Trophoblast cell (in vitro differentiated cells and primary cell): ENCODE measurements around the gene ZBTB16.

Experiments
- DNase-seq, 2 donors: peaks; one replicate each; pipeline ENCODE4 v3.0.0-alpha.2; 2016
- H2AFZ ChIP-seq: 2 replicates; pipeline ENCODE4 v1.6.1; 2013; ENCODE audit warnings: low read length, moderate library complexity, mild to moderate bottlenecking; ENCODE audit not compliant: insufficient read depth, poor library complexity
- H2AK5ac ChIP-seq: 2 replicates; pipeline ENCODE4 v1.6.1; 2013; ENCODE audit warnings: mild to moderate bottlenecking, low read length
- H2BK120ac ChIP-seq: 2 replicates; pipeline ENCODE4 v1.6.1; 2013; ENCODE audit warnings: low read length, mild to moderate bottlenecking, moderate library complexity; ENCODE audit not compliant: insufficient read depth, poor library complexity
- H2BK12ac ChIP-seq: 2 replicates; pipeline ENCODE4 v1.6.1; 2013; ENCODE audit warnings: mild to moderate bottlenecking, low read length, moderate library complexity
- H2BK5ac ChIP-seq: 2 replicates; pipeline ENCODE4 v1.6.1; 2013; ENCODE audit warnings: low read length, low read depth, moderate library complexity, mild to moderate bottlenecking; ENCODE audit not compliant: poor library complexity
- H3K14ac ChIP-seq: 2 replicates; pipeline ENCODE4 v1.6.1; 2013; ENCODE audit warnings: mild to moderate bottlenecking, low read length
- H3K18ac ChIP-seq: 2 replicates; pipeline ENCODE4 v1.6.1; 2013; ENCODE audit warnings: mild to moderate bottlenecking, low read length
- H3K23ac ChIP-seq: 2 replicates; pipeline ENCODE4 v1.6.1; 2013; ENCODE audit warnings: low read length
- H3K27ac ChIP-seq: 2 replicates; pipeline ENCODE4 v1.5.1; 2013; ENCODE audit warnings: low read depth, mild to moderate bottlenecking, inconsistent platforms, low read length, moderate library complexity
- H3K27me3 ChIP-seq: 2 replicates; pipeline ENCODE4 v1.6.1; 2013; ENCODE audit warnings: inconsistent platforms, mild to moderate bottlenecking, low read length, moderate library complexity; ENCODE audit not compliant: insufficient read depth
- H3K36me3 ChIP-seq, 2 experiments: 1 replicate in 1 of 2; 2 replicates in 1 of 2; pipeline ENCODE4 v1.6.1; 2013; ENCODE audit warnings: low read length in 2 of 2, mild to moderate bottlenecking in 2 of 2, moderate library complexity in 1 of 2; ENCODE audit not compliant: insufficient read depth in 2 of 2, control insufficient read depth in 1 of 2
- H3K4ac ChIP-seq: 2 replicates; pipeline ENCODE4 v1.6.1; 2013; ENCODE audit warnings: low read depth, mild to moderate bottlenecking, low read length, moderate library complexity
- H3K4me1 ChIP-seq, 2 experiments: 1 replicate in 1 of 2; 2 replicates in 1 of 2; pipeline ENCODE4 v1.6.1; 2013; ENCODE audit warnings: low read length in 2 of 2, mild to moderate bottlenecking in 2 of 2, moderate library complexity in 1 of 2; ENCODE audit not compliant: insufficient read depth in 2 of 2, control insufficient read depth in 1 of 2
- H3K4me2 ChIP-seq: 2 replicates; pipeline ENCODE4 v1.6.1; 2013; ENCODE audit warnings: inconsistent platforms, mild to moderate bottlenecking, low read length, moderate library complexity
- H3K4me3 ChIP-seq: 2 replicates; pipeline ENCODE4 v1.5.1; 2013; ENCODE audit warnings: mild to moderate bottlenecking, low read depth, low read length, inconsistent platforms
- H3K79me1 ChIP-seq: one replicate; pipeline ENCODE4 v1.6.1; 2013; ENCODE audit warnings: low read length
- H3K79me2 ChIP-seq: 2 replicates; pipeline ENCODE4 v1.6.1; 2013; ENCODE audit warnings: low read length, mild to moderate bottlenecking; ENCODE audit not compliant: control insufficient read depth, insufficient read depth, poor library complexity
- H3K9ac ChIP-seq: 2 replicates; pipeline ENCODE4 v1.6.1; 2013; ENCODE audit warnings: mild to moderate bottlenecking, low read length
- H3K9me3 ChIP-seq: 2 replicates; pipeline ENCODE4 v1.6.1; 2013; ENCODE audit warnings: low read depth, mild to moderate bottlenecking, control low read depth, inconsistent platforms, low read length; ENCODE audit not compliant: insufficient read depth
- H4K12ac ChIP-seq: 2 replicates; pipeline ENCODE4 v1.6.1; 2013; ENCODE audit warnings: low read depth, mild to moderate bottlenecking, low read length, moderate library complexity
- H4K8ac ChIP-seq: 2 replicates; pipeline ENCODE4 v1.6.1; 2013; ENCODE audit warnings: low read depth, mild to moderate bottlenecking, low read length, moderate library complexity
- H4K91ac ChIP-seq: one replicate; pipeline ENCODE4 v1.6.1; 2013; ENCODE audit warnings: low read depth, mild to moderate bottlenecking, low read length, moderate library complexity
- WGBS: extraction: QIAGEN DNeasy Blood & Tissue Kit; methylation state at CpG from one replicate; pipeline ENCODE4 v1.1.7; 2013; ENCODE audit warnings: missing lambda C conversion rate; ENCODE audit not compliant: insufficient read length, insufficient coverage; ENCODE audit errors: extremely low coverage; 5-methylcytosine and 5-hydroxymethylcytosine counted together

ZBTB16 gene

DNA sequence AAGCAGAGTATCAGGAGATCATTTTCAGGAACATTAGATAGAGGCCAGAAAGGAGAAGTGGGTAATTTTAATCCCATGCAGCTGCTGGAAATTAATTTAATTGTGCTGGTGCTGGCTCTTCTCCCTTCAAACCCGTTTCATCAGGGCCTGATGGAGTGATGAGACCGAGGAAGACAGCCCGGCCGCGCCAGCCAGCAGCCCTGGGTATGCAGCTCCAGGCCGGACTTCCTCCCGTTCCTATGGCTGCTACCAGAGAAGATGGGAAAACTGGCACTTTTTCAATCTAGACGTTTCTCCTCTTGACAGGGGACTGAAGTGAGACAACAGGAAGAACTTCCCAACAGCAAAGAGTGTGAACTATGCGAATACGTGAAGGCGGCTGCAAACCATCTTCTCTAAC is 24.6 kb upstream of the ZBTB16 start:
- peaks cover 2% of the 10 kb centered on the region for H3K27me3 ChIP-seq
- H3K18ac ChIP-seq: no peak overlapping the region
- H3K4me3 ChIP-seq: no peak overlapping the region
- no peak overlapping the region for H2BK5ac ChIP-seq
- H3K79me1 ChIP-seq: no peaks in the 10 kb centered on the region
- no peak overlapping the region for H3K23ac ChIP-seq
- H2BK120ac ChIP-seq: no peak overlapping the region
- H4K8ac ChIP-seq: no peak overlapping the region
- H4K91ac ChIP-seq: no peak overlapping the region
- no peak for DNase-seq
- no peak overlapping the region for H2AFZ ChIP-seq
- no peak overlapping the region for H3K9ac ChIP-seq
- no peaks in the 10 kb centered on the region for H3K4me1 ChIP-seq
- H2BK12ac ChIP-seq: no peak overlapping the region
- H3K14ac ChIP-seq: no peak overlapping the region
- H3K79me2 ChIP-seq: no peaks in the 10 kb centered on the region
- no CpG with 5 or more reads among the region's 11 CpGs for WGBS
- H3K9me3 ChIP-seq: peaks cover 1% of the 10 kb centered on the region
- no peak overlapping the region for H3K27ac ChIP-seq
- no peak overlapping the region for H4K12ac ChIP-seq
- H3K4ac ChIP-seq: no peak overlapping the region
- no peak overlapping the region for H2AK5ac ChIP-seq
- H3K4me2 ChIP-seq: no peak overlapping the region
- H3K36me3 ChIP-seq: no peaks in the 10 kb centered on the region

DNA sequence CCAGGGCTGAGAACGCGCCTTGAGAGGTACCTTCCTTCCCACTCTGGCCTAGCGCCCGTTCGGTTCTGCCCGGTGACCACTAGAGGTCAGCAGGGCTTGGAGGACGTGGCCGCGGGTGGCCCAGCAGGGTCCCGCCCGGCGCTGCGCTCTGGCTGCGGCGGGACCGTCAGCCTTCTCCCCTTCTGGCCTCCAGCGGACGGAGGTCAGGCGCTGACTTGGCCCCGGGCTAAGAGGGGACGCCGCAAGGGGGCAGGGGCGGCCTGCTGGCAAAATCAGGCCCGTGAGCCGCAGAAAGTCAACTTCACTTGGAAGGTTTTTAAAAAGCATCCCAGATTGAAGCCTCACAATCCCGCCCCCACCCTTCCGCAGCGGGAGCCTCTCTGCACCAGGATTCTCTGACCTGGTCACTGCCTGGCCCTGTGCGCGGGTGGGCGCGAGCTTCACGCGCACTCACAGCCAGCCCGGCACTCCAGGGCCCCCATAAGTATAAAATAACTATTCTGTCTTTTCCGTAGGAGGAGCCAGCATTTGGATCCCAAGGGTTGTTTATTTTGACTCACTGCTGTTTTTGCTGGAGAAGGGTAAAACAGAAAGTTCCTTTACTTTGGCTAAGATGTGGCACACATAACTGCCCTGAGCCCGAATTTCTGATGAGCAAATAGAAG is 23.2 kb upstream of the ZBTB16 start:
- WGBS: no CpG with 5 or more reads among the region's 37 CpGs
- no peak overlapping the region for H4K8ac ChIP-seq
- H3K18ac ChIP-seq: no peak overlapping the region

DNA sequence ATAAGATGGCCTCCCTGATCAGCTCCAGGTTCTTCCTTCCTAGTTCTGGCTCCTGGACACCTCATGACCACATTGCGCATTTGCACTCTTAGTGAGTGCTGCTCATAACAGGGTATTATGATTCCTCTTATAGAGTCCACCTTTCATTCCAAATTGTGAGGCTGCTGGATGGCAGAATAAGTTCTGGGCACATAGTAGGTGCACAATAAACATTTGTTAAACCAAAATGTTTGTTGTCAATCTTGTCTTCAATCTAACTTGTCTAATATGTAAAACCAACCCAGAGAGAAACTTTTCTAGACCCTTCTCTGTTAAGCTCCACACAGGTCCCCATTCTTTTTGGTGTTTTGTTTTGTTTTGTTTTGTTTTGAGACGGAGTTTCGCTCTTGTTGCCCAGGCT is 22.6 kb upstream of the ZBTB16 start:
- Histone ChIP-seq H3K27ac (no peak overlapping the region), H2BK120ac (no peak overlapping the region), H3K4ac (no peak overlapping the region), H3K18ac (no peak overlapping the region), H4K12ac (no peak overlapping the region), H2BK12ac (no peak overlapping the region), H3K14ac (no peak overlapping the region), H2BK5ac (no peak overlapping the region), H4K91ac (no peak overlapping the region), H3K36me3 (no peaks in the 10 kb centered on the region), H2AFZ (no peak overlapping the region), H3K9ac (no peak overlapping the region), H3K4me2 (no peak overlapping the region), H4K8ac (no peak overlapping the region), H3K9me3 (no peaks in the 10 kb centered on the region), H2AK5ac (no peak overlapping the region), H3K4me3 (no peak overlapping the region), H3K79me1 (no peaks in the 10 kb centered on the region), H3K4me1 (no peaks in the 10 kb centered on the region), H3K27me3 (peaks cover 2% of the 10 kb centered on the region), H3K79me2 (no peaks in the 10 kb centered on the region), H3K23ac (no peak overlapping the region)
- no peak for DNase-seq
- no CpG with 5 or more reads among the region's 3 CpGs for WGBS

More for the DNA sequence above, 23.2 kb upstream of the ZBTB16 start:
- H3K36me3 ChIP-seq: no peaks in the 10 kb centered on the region
- H2AFZ ChIP-seq: peak overlapping the region; percentile 8
- peak overlapping the region; percentile 44 for H3K4me2 ChIP-seq
- H4K12ac ChIP-seq: no peak overlapping the region
- no peaks in the 10 kb centered on the region for H3K4me1 ChIP-seq
- peaks cover 2% of the 10 kb centered on the region for H3K27me3 ChIP-seq
- H2BK12ac ChIP-seq: no peak overlapping the region
- no peak overlapping the region for H2BK5ac ChIP-seq
- H4K91ac ChIP-seq: no peak overlapping the region
- H3K27ac ChIP-seq: no peak overlapping the region
- H3K9me3 ChIP-seq: no peaks in the 10 kb centered on the region
- H3K79me1 ChIP-seq: no peaks in the 10 kb centered on the region
- no peak overlapping the region for H2AK5ac ChIP-seq
- no peak overlapping the region for H3K4ac ChIP-seq
- no peak overlapping the region for H3K9ac ChIP-seq
- no peak overlapping the region for H2BK120ac ChIP-seq
- DNase-seq: peak; percentile 54 to 77
- no peak overlapping the region for H3K23ac ChIP-seq
- H3K79me2 ChIP-seq: no peaks in the 10 kb centered on the region
- H3K4me3 ChIP-seq: no peak overlapping the region
- no peak overlapping the region for H3K14ac ChIP-seq

DNA sequence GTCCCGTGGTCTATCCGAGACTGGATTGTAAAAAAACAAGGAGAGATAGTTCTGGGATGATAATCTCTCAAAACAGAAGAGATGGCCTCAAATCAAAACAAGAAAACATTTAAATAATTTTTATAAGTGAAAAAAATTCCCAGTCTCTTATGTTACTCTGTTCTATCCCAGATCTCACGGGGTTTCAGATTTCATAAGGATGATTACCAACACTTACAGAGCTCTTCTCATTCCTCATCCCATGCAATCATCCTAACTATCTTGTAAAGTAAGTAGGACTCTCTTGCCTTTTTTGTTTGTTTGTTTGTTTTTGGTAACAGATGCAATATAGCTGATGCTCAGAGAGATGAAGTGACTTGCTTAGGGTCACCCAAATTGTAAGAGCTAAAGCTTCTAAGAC is 20.0 kb upstream of the ZBTB16 start:
- Histone ChIP-seq H3K9me3 (no peaks in the 10 kb centered on the region), H3K23ac (no peak overlapping the region), H3K79me2 (no peaks in the 10 kb centered on the region), H3K4ac (no peak overlapping the region), H3K14ac (no peak overlapping the region), H4K8ac (no peak overlapping the region), H2BK120ac (no peak overlapping the region), H4K91ac (no peak overlapping the region), H3K4me2 (no peak overlapping the region), H3K18ac (no peak overlapping the region), H3K9ac (no peak overlapping the region), H2BK12ac (no peak overlapping the region), H4K12ac (no peak overlapping the region), H2AFZ (no peak overlapping the region), H2AK5ac (no peak overlapping the region), H3K79me1 (no peaks in the 10 kb centered on the region), H3K27me3 (peaks cover 2% of the 10 kb centered on the region), H3K4me3 (no peak overlapping the region), H3K27ac (no peak overlapping the region), H3K36me3 (no peaks in the 10 kb centered on the region), H3K4me1 (no peaks in the 10 kb centered on the region), H2BK5ac (no peak overlapping the region)
- whole genome bisulfite sequencing: no CpG with 5 or more reads among the region's 3 CpGs
- no peak for DNase-seq
